ENCODE data around the gene SEC11A. TPM values are rescaled to one million over a fixed set of nuclear protein-coding genes. Genes with fewer than 3 reads are reported as not detected.

Gene SEC11A
- 184 and 200 TPM in 2 replicates for total RNA-seq (2014; rRNA removed; shearing (Covaris generic))

DNA sequence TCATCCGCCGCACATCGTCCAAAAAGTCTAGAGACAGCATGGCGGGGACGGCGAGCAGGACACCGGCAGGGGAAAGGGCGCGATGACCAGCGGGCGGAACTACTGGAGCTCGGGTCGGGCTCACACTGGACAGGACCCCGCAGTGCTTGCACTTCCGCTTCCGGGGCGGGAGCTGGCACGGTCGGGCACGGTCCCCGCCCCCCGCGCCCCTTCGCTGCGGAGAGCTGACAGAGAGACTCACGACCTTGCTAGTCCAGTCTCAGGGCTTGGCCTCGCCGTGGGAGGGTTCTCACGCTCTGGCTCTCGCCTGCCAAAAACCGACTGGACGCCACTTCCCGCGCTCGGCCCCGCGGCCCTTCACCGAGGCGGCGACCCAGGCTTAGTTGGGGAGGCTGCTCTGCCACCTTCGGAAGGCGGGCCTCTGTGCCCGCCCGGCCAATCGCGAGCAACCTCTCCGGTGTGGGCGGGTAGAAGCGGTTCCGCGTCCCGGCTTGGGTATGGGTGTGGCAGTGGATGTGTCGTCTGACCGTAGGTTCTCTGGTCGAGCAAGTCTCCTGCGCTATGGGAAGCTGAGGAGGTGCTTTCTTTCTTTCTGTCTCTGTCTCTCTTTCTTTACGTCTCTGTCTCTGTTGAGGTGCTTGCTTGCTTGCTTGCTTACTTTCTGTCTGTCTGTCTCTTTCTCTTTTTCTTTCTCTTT lies at the start of gene SEC11A:
Gene SEC11A, minus strand, starts transcription at position 104 of the 697 bp plus-strand sequence. Its CDS starts 64 bp downstream, at position 40.

DNA sequence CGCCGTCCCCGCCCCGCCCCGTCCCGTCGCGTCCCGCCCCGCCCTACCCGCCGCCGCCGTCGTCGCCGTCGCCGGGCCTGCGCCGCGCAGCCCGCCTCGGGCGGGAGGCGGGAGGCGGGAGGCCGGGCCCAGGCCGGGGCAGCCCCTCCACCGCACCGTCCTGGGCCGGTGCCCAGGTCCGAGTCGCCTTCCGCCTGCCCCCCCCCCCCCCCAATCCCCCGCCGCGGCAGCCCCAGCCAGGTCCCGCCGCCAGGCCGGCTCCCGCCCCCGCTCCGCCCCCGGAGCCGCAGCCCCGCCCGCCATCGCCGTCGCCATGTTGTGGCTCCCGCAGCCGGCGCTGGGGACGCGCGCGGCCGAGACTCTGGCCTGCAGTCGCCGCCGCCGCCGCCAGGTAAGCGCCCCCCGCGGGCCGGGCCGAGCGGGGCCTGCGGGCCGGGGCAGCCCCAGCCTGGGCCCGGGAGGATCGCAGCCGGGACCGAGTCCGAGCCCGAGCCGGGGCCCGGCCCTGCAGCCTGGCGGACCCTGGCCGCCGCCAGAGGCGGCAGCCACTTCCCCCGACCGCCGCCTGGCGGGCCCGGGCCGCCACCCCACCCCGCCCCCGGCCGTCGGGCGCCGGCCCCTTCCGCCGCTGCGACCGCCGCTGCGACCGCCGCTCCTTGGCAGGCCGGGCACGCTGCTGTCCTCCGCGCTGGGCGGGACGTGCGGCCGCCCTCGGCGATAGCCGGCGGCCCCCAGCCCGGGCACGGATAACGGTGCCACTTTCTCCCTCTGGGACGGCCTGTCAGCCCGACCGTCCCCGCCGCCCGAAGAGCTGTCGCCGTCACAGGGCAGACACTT lies 32.6 kb upstream of the SEC11A start, which contains the start of gene ZNF592:
Gene ZNF592, plus strand, starts transcription at position 319 of the 837 bp plus-strand sequence. CDS start 34,084 bp downstream, outside the sequence.

DNA sequence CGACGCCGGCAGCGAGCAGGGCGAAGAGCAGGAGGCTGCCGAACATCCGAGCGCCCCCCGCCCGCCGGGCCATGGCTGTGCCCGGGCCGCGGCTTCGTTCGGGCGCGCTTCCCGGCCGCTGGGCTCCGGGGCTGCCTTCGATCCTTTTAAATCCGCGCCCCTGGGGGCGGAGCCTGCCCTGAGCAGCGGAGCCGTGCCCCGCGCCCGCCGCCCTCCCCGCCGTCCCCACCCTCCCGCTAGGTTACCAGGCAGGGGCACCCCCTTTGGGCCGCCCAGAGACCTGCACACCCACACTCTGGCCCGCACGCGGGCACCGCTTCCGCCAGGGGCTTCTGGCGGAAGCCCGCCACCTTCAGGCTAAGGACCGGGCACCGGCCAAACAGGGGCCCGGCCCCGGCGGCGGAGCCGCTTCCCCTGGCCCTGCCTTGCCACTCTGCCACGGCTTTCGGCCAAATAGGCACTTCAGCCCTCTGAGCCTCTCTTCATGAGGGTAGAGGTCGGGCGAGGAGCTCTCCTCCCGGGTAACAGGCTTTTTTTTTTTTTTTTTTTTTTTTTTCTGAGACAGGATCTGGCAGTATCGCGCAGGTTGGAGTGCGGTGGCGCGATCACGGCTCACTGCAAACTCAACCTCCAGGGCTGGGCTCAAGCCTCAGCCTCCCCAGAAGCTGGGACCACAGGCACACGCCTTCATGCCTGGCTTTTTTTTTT lies 57.7 kb downstream of the SEC11A start, which contains the start of gene NMB:
Gene NMB, minus strand, starts transcription at position 120 of the 708 bp plus-strand sequence. Its CDS starts 47 bp downstream, at position 73.

DNA sequence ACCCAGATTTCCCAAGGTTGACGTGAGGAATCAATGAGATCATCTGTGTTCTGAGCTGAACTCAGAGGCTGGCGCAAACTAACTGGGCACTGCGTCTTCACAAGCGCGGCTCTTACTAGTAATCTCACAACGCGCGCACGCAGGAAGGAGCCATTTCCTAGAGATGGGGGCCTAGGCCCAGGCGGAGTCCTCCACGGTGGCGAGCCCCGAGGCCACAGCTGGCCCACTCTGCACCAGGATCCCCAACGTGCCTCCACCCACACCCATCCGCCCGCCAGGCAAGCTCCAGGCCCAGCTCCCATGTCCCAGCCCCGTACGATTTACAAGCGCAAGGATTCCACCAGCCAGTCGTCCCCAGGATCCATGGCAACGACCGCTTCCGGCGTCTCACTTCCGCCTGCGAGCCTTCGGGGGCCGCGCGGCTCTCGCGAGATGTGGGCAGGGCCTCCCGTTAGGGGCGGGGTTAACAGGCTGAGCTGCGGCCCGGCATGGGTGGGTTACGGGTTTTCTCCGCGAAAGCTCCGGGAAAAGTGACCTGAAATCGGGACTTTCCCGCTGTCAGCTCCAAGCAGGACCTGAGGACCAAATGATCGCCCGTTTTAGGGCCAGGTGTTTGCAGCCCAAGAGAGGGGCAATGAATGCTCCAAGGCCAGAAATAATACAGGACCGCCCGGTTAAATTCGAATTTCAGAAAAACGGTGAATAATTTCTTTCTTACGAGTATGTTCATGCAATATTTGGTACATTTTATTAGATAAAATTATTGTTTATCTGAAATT lies 61.8 kb downstream of the SEC11A start, which contains the start of gene WDR73:
Gene WDR73, minus strand, starts transcription at position 374 of the 779 bp plus-strand sequence. Its CDS starts 9 bp downstream, at position 365.

Other genes with a start within 250 kb of the SEC11A start
- gene ZSCAN2, start 115.1 kb downstream of the SEC11A start, total RNA-seq (2014; rRNA removed; shearing (Covaris generic)) = 8.4 and 9.9 TPM in 2 replicates
- gene WDR73, start 61.9 kb downstream of the SEC11A start, total RNA-seq (2014; rRNA removed; shearing (Covaris generic)) = 32.4 and 53.0 TPM in 2 replicates
- gene NMB, start 57.9 kb downstream of the SEC11A start, total RNA-seq (2014; rRNA removed; shearing (Covaris generic)) = 24.9 and 33.5 TPM in 2 replicates
- 11.2 and 13.4 TPM in 2 replicates for gene ZNF592, start 32.5 kb upstream of the SEC11A start, total RNA-seq (2014; rRNA removed; shearing (Covaris generic))
- 0.23 and 0.42 TPM in 2 replicates for gene ALPK3, start 101.2 kb upstream of the SEC11A start, total RNA-seq (2014; rRNA removed; shearing (Covaris generic))
- gene SLC28A1, start 168.5 kb upstream of the SEC11A start, total RNA-seq (2014; rRNA removed; shearing (Covaris generic)) = not detected in 2 replicates